Activated CD8-positive, alpha-beta memory T cell treated with anti-CD3 and anti-CD28 coated beads, Interleukin-2, amount 50 U/mL, for 1 hour (primary cell): ENCODE measurements around the gene NPTN.
"Not testable (repeated sequence)": the region's sequence is repeated elsewhere in the genome, so short reads cannot be mapped to it uniquely, and the experiment has no call there.

Experiments used
- DNase-seq: peaks from one replicate; pipeline ENCODE4 v3.0.0-alpha.2; 2020; ENCODE audit errors: extremely low read depth

NPTN gene

DNA sequence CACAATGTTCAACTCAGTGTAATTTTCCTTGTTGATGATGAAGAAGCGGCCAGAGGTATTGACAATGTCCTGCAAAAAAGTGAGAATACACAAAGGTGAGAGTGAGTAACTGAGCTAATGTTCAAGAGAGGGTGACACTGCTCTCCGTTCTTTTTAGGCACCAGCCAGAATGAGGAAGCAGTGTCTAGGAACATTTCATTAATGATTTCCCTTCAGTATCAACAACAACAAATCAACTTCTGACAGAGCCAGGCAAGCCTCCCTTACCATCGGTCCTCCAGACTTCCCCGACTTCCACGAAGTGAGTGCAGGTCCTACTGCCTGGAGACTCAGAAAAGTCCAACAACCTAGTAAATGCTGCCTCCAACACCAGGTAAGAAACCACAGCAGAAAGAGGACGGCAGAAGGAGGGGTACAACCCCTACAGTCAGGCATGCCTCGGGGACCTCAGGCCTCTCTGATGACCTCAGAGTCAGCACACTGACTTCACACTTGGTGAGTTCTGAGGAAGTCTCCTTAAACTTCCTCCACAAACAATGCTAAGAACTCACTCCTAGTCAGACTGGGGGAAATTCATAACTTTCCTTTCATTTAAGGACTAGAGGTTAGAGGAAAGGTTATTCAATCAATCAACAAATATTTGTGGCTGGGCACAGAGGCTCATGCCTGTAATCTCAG lies 62.7 kb downstream of the NPTN start:
- no peak for DNase-seq

DNA sequence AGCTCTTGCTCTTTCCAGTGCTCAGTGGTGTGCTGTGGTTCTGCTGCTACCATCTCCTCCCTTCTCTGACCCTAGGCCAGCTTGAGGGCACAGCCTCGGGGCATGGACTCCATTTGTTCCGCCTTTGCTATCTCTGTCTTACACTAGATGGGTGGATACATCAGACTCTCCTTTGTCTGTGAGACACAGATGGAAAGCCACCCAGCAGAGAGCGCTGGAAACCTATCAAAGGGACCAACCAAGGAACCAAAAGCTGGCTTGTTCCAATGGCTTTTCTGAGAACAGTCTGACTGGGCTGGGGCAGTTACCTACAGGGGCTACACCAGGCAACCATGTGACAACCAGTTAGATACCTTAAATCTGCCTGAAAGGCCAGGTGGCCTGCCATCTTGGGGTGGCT lies 63.8 kb downstream of the NPTN start:
- no peak for DNase-seq

DNA sequence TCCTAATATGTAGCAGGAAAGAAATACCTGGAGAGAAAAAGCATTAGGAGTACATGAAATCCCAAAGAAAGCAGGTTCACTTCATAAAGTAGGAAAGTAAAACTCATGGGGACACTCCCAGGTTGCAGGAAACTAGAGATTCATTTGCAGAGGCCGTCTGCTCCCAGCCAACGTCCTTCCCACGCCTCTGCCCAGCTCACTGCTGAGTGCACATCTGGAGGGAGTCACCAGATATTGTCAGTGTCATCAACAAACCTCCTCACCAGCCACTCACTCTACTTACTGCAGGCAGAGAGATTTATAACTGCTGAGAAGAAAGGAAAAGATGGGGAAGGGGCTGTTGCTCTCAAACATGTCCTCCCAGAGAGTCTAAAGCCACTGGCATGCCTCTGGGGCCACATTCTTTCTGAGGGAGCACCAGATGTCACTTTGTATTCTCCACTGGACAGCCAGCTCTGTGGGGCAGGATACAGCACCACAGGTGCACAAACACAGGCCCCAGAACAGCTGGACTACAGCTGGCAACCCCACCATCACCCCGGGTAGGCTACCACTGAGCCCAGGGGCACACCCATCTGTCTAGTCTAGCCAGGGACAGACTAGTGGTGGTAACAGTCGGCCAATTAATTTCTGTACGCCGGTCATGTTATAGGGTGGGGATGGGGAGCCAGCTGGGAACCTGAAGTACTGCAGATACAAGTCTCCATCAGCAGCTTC lies 64.5 kb downstream of the NPTN start:
- no peak for DNase-seq

DNA sequence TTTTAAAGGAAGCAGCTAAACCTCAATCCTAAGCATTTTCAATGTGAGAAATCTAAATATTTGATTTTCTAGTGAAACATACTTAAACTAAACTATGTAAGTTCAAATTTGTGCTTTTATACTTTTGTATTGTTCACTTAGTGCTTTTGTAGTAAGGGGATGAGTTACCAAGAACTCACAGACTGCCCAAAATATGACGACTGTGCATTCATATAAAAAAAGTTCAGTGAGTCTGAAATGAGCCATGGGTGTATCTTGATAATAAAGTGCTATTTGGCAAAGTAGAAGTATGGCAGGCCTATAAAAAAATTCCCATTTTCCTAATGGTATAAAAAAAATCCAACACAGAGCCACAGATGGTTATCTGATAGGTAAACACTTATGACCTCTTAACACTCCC lies 66.2 kb downstream of the NPTN start:
- no peak for DNase-seq

DNA sequence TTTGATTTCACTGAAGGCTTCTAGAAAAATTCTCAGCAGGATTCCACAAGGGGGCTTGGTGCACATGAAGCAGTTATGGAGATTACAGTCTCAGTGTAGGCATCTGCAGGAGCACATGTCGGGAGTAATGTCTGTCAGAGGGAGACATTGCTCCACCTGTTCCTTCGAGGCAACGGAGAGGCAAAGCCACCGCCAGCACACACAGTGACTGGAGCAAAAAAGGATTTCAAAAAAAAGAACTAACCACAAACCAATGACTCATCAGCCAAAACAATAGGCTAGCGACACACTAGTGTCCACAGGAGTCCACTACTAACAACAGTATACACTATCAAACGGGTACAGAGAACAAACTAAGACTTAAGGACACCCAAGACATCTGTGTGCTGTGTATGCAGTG lies 68.9 kb downstream of the NPTN start:
- no peak for DNase-seq

DNA sequence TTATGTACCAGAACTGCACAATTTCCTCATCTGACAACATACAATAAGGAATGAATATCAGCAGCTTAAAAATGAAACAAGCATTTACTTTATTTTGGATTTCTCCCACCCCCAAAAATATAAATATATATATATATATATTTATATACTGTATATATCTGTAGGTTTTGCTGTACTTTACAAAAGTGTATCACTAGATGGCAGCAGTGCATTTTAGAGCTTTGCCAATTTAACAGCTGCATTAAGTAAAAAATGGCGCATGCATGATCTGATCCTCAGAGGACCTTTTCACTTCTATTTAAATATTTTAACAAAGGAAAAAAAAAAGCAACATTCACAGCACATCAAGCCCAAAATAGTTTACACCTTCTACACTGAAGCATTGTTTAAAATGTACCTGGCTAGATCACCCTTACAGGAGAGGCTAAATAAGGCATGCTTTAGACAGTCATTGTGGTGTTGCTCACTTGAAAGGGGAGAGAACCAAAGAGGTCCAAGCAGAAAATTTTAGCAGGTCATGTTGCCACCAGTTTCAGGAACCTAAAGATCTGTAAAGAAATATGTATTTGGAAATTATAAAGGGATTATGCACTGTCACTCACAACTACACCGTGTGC lies 72.6 kb downstream of the NPTN start:
- DNase-seq = no peak

DNA sequence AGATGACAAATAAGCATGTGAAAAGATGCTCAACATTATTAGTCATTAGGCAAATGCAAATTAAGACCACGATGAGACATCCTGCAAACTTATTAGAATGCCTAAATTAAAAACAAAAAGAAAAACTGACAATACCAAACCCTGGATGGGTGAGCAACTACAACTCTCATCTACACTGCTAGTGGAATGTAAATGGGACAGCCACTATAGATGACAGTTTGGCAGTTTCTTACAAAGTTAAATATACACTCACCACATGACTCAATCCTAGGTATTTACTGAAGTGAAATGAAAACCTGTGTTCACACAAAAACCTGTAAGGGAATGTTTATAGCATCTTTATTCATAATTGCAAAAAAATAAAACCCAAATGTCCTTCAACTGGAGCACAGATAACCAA lies 74.7 kb downstream of the NPTN start:
- no peak for DNase-seq

DNA sequence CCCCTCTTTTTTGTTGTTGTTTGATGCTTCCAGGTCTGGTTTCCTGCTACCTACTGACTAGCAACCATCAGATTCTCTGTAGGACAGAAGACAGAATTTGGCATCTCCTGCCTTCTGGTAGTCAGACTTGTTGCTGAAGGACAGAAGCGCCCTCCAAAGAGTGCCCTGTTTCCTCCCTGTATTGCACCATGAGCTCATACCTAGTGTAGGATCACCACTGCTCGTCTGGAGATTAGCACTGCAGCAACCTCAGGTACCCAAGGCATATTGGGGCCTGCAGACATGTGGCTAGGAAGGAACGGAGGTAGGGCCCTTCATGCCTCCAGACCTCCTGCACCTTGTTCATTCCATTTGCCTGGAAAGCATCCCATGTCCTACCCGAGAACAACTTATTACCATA lies 78.1 kb downstream of the NPTN start:
- DNase-seq = no peak

DNA sequence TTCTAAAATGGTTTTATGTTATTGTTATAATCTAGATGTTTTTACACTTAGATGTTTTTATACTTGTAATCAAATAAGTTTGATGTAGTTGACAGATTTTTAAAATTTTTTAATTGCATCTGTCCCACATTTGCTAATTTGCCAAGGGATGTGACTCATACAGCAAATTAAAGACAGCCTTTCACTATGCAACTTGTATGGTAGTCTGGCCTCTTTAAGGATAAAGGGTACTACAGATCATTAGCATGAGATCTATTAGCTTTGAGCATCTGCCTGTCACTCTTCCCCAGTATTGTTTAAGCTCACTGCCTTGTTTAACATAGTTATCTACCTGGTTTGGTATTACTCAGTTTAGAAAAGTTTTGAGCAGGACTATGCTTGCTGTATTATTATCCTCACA lies 83.0 kb downstream of the NPTN start:
- DNase-seq = no peak

DNA sequence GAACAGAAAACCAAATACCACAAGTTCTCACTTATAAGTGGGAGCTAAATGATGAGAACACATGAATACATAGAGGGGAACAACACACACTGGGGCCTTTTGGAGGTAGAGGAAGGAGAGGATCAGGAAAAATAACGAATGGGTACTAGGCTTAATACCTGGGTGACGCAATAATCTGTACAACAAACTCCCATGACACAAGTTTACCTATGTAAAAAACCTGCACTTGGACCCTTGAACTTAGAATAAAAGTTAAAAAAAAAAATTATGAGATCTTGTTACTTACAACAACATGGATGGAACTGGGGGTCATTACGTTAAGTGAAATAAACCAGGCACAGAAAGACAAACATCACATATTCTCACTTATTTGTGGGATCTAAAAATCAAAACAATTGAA lies 84.3 kb downstream of the NPTN start:
- DNase-seq = not testable (repeated sequence)

DNA sequence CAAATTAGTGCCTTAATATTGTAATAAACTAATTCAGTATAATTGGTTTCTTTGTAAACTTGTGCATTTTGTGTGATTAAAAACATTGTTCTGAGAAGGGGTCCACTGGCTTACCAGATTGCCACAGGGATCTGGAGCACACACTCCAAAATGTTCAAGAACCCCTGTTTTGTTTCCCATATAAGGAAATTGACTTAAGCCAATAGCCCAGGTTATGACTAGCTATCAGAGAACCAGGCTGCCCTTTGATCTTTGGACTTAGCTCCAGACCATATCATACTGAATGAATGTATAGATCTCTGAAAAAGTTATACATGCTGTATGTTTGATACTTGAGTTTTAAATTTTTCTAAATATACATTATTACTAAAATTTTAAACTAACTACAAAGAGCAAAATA lies 91.7 kb downstream of the NPTN start:
- DNase-seq = no peak

DNA sequence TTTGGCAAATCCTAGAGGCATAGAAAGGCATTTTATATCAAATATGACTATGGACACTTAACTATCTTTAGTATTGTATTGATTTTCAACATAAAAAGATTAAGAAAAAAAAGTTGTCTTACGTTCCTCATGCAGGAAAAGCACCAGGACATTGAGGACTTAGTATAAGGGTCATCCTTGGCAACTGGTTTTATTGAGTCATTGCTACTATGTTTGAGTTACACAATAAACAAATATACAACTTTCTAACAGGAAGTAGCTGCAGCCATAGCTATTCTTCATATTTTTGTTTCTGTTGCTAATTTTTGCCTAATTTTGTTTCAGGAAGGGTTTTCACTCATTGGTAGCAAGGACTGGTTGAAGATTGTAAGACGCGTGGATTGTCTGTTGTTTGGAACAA lies 93.0 kb downstream of the NPTN start:
- no peak for DNase-seq

DNA sequence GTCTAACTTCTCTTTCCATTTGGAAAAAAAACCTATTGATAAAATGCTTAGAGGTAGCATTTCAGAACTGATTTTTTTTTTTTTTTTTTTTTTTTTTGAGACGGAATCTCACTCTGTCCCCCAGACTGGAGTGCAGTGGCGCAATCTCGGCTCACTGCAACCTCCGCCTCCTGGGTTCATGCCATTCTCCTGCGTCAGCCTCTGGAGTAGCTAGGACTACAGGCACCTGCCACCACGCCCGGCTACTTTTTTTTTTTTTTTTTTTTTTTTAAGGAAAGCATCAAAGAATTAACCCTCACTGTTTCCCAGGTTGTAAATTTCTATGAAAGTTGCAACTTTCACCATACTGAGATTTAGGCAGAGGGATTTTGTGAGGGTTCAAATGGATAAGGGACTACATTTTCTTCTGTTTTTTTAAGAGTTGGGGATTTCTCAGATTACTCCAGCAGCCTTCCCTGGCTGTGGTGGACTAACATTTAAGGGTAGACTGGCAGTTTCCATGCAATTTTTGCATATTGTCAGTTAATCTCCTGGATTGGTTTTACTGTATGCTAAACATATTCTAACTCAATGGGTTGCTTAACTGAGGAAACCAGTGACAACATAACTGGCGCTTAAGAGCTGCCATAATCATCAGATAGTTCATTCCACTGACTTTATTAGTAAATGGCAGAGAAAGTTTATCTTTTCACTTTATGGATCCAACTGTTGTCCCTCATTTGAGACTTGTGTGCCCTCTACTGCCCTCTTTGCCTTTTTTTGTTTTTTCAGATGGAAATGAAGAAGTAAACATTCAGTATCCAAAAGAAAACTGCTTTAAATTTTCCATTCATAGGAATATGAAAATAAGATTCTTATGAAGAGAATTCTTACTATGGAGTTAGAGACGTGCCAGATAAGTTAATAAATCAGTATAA lies 93.7 kb downstream of the NPTN start:
- no peak for DNase-seq

DNA sequence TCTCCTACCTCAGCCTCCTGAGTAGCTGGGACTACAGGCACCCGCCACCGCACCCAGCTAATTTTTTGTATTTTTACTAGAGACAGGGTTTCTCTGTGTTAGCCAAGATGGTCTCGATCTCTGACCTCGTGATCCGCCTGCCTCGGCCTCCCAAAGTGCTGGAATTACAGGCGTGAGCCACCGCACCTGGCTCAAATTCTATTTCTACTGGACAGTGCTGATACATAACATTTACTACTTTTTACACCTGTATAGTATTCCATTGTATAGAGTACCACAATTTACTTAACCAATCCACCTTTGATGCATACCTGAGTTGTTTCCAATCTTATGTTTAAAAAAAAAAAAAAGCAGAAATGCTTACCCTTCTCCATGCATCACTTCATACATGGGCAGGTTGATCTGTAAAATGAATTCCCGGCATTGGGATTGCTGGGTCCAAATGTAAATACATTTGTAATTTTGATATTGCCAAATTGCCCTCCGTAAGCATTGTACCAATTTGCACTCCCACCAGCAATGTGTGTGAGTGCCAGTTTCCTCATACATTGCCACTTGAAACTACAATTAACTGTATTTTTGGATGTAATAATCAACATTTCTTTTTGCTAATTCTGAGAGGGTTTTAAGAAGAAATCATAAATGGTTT lies 94.5 kb downstream of the NPTN start:
- no peak for DNase-seq

DNA sequence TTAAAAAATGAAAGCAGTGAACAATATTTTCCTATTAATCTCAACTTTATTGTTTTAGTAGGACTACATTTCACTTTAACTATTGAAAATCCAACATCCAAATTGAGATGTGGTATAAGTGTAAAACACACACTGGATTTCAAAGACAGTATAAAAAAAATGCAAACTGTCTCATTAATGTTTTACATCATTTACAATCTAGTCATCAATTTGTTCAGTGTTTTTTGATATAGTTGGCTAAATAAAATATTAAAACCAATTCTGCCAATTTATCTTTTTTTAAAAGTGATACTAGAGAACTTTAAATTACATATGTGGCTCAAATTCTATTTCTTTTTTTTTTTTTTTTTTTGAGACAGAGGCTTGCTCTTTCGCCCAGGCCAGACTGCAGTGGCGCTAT lies 95.1 kb downstream of the NPTN start:
- no peak for DNase-seq

DNA sequence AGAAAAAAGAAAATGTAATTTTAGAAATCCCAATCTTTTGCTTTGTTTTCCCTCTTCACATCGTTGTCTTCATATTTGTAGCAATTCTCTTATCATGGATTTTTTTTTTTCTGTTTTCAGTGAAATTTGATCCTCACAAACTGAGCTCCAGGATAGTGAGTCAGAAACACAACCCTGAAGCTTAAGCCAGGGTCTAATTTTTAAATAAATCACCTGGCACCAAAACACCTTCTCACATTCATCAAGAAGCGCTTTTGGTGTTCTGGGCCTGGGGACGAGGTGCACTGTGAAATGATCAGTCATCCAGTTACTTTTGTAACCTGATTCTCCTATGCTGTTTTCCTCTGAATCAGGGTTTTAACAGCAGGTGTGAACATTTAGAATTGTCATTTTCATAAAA lies 102.5 kb downstream of the NPTN start:
- no peak for DNase-seq

DNA sequence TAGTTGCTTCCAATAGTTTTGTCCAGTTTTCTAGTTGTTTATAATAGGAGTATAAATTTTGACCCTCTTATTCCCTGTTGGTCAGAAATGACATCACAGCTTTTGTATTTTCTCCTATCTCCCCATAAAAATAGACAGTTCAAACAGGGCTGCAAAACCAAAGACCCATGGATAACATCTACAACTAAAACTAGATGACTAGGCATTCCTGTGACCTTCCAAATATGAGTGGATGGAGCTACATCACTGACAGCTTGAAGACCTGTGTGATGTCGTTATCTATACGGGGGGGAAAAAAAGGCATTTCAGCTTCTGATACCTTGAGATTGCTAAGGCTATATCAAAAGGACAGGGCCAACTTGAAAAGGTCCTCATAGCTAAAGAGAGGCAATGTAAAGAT lies 105.6 kb downstream of the NPTN start:
- DNase-seq = no peak

DNA sequence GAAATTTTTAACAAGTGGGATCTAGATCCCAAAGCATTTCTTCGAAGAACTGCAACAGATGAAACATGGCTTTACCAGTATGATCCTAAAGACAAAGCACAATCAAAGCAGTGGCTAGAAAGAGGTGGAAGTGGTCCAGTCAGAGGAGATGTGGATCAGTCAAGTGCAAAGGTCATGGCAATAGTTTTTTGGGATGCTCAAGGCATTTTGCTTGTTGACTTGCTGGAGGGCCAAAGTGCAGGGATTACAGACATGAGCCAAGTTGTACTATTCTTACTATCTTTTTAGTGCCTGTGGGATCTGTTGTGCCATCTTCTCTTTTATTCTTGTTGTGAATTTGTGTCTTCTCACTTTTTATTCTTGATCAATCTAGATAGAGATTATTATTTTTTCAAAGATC lies 108.3 kb downstream of the NPTN start:
- no peak for DNase-seq

DNA sequence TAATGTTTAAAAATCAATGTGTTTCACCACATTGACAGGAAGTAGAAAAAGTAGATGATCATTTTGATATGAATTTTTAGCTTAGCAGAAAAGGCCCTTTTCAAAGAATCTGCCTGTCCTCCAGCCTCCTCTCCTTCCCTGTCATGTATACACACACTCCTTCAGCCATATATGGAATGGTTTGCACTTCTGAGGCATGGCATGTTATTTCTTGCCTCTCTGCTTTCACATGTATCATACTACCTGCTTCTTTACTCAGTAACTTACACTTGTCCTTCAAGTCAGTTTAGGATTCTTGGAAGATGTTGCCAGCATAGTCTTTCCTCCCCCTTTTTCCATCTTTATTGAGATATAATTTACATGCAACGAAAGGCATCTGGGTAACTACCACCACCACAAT lies 111.2 kb downstream of the NPTN start:
- DNase-seq = no peak

DNA sequence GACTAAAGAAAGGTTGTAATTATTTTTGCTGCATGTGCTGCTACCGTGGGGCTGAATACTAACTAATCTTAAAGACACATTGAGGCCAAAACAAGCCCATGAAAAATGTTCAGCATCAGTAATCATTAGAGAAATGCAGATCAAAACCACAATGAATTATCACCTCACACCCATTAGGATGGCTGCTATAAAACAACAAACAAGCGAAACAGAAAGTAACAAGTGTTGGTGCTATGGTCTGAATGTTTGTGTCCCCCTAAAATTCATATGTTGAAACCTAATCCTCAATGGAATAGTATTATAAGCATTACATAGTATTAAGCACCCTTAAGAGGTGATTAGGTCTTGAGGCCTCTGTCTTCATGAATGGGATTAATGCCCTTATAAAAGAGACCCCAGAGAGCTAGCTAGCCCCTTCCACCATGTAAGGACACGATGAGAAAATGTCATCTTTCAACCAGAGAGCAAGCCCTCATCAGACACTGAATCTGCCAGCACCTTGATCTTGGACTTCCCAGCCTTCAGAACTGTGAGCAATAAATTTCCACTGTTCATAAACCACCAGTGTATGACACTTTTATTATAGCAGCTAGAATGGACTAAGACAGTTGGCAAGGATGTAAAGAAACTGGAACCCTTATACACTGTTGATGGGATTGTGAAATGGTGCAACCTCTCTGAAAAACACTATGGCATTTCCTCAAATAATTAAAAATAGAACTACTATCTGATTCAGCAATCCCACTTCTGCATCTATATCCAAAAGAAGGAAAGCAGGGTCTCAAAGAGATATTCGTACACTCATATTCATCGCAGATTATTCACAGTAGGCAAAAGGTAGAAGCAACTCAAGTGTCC lies 114.1 kb downstream of the NPTN start:
- no peak for DNase-seq
